SJCRH30 (cell line): ENCODE measurements around the gene FAM107B. TPM values are rescaled to one million over a fixed set of nuclear protein-coding genes. Genes with fewer than 3 reads are reported as not detected.

Experiments used
- DNase-seq, 2 experiments: peaks; one replicate each; pipeline ENCODE4 v3.0.0-alpha.2; 2015 to 2020
- H3K27ac ChIP-seq: fragments of 250-450 bp; sonication (Bioruptor Pico); 2 replicates; pipeline ENCODE4 v1.5.1; 2020; ENCODE audit warnings: mild to moderate bottlenecking, moderate library complexity
- H3K27me3 ChIP-seq: fragments of 250-450 bp; sonication (Bioruptor Pico); 2 replicates; pipeline ENCODE4 v1.5.1; 2020; ENCODE audit warnings: mild to moderate bottlenecking, moderate library complexity
- H3K36me3 ChIP-seq: fragments of 250-450 bp; sonication (Bioruptor Pico); 2 replicates; pipeline ENCODE4 v1.5.1; 2020; ENCODE audit warnings: mild to moderate bottlenecking, moderate library complexity
- H3K4me1 ChIP-seq: fragments of 250-450 bp; sonication (Bioruptor Pico); 2 replicates; pipeline ENCODE4 v1.5.1; 2020; ENCODE audit warnings: mild to moderate bottlenecking, moderate library complexity
- H3K4me3 ChIP-seq: fragments of 250-450 bp; sonication (Bioruptor Pico); 2 replicates; pipeline ENCODE4 v1.5.1; 2020; ENCODE audit warnings: mild to moderate bottlenecking, moderate library complexity
- H3K9me3 ChIP-seq: fragments of 250-450 bp; sonication (Bioruptor Pico); replicated peaks from 2 replicates; pipeline ENCODE4 v1.5.1; 2020; ENCODE audit warnings: mild to moderate bottlenecking, moderate library complexity
- total RNA-seq: library from RNA; depleted of rRNA; stranded (reverse); fragments of >200 nt; shearing (Covaris generic); gene quantifications from 2 replicates; pipeline ENCODE4 v1.2.3, GENCODE V29; 2014

FAM107B gene
- total RNA-seq, 1 experiment from 2014 or later, result 21.7 TPM

- Histone ChIP-seq H3K4me1 (0 out of 2 replicates have a peak, but pooled peaks cover 5% of the 10 kb centered on the region), H3K27me3 (no peaks in the 10 kb centered on the region), H3K4me3 (no peak overlapping the region), H3K36me3 (no peaks in the 10 kb centered on the region), H3K27ac (no peak overlapping the region), H3K9me3 (no peaks in the 10 kb centered on the region)
- DNase-seq, result no peak
Observed at GRCh38 chr10:14507781-14508180, 266.9 kb downstream of the FAM107B start.

- no peak overlapping the region for H3K4me3 ChIP-seq
- H3K27me3 ChIP-seq, result no peaks in the 10 kb centered on the region
- H3K4me1 ChIP-seq, result 0 out of 2 replicates have a peak, but pooled peaks cover 5% of the 10 kb centered on the region
- H3K9me3 ChIP-seq, result no peaks in the 10 kb centered on the region
- H3K27ac ChIP-seq, result no peak overlapping the region
- DNase-seq, result peak; percentile 14 to 48
- H3K36me3 ChIP-seq, result no peaks in the 10 kb centered on the region
Observed at GRCh38 chr10:14507176-14507575, 267.5 kb downstream of the FAM107B start.

GRCh38 chr10:14502431-14502830 lies 272.3 kb downstream of the FAM107B start:
- H3K27me3 ChIP-seq, result no peaks in the 10 kb centered on the region
- no peak overlapping the region for H3K27ac ChIP-seq
- no peaks in the 10 kb centered on the region for H3K36me3 ChIP-seq
- H3K9me3 ChIP-seq, result no peaks in the 10 kb centered on the region
- DNase-seq, result no peak
- H3K4me1 ChIP-seq, result 0 out of 2 replicates have a peak, but pooled peaks cover 2% of the 10 kb centered on the region
- H3K4me3 ChIP-seq, result no peak overlapping the region

- no peak overlapping the region for H3K27ac ChIP-seq
- no peaks in the 10 kb centered on the region for H3K27me3 ChIP-seq
- no peak overlapping the region for H3K4me3 ChIP-seq
- no peak for DNase-seq
- no peaks in the 10 kb centered on the region for H3K4me1 ChIP-seq
- no peaks in the 10 kb centered on the region for H3K36me3 ChIP-seq
- no peaks in the 10 kb centered on the region for H3K9me3 ChIP-seq
Observed at GRCh38 chr10:14500172-14500765, 274.4 kb downstream of the FAM107B start.

- no peak overlapping the region for H3K4me3 ChIP-seq
- no peaks in the 10 kb centered on the region for H3K9me3 ChIP-seq
- DNase-seq, result no peak
Observed at GRCh38 chr10:14499601-14499904, 275.1 kb downstream of the FAM107B start.

GRCh38 chr10:14498326-14498725 lies 276.4 kb downstream of the FAM107B start:
- no peak for DNase-seq
- no peaks in the 10 kb centered on the region for H3K36me3 ChIP-seq
- no peak overlapping the region for H3K4me3 ChIP-seq
- no peaks in the 10 kb centered on the region for H3K27me3 ChIP-seq
- no peaks in the 10 kb centered on the region for H3K9me3 ChIP-seq
- no peak overlapping the region for H3K27ac ChIP-seq
- no peaks in the 10 kb centered on the region for H3K4me1 ChIP-seq

More at GRCh38 chr10:14499601-14499904, 275.1 kb downstream of the FAM107B start:
- Histone ChIP-seq H3K27ac (no peak overlapping the region), H3K36me3 (no peaks in the 10 kb centered on the region), H3K4me1 (no peaks in the 10 kb centered on the region), H3K27me3 (no peaks in the 10 kb centered on the region)

GRCh38 chr10:14491811-14492210 lies 282.9 kb downstream of the FAM107B start:
- Histone ChIP-seq H3K27me3 (no peaks in the 10 kb centered on the region), H3K4me1 (peaks cover 9% of the 10 kb centered on the region), H3K27ac (no peak overlapping the region), H3K4me3 (no peak overlapping the region), H3K36me3 (no peaks in the 10 kb centered on the region), H3K9me3 (no peaks in the 10 kb centered on the region)
- DNase-seq, result no peak

GRCh38 chr10:14489522-14490177 lies 285.0 kb downstream of the FAM107B start:
- Histone ChIP-seq H3K4me3 (no peak overlapping the region), H3K27me3 (no peaks in the 10 kb centered on the region)
- no peak for DNase-seq

GRCh38 chr10:14487488-14487883 lies 287.2 kb downstream of the FAM107B start:
- Histone ChIP-seq H3K4me1 (peaks cover 9% of the 10 kb centered on the region), H3K27me3 (no peaks in the 10 kb centered on the region), H3K36me3 (no peaks in the 10 kb centered on the region), H3K9me3 (no peaks in the 10 kb centered on the region), H3K27ac (no peak overlapping the region), H3K4me3 (peak overlapping the region; percentile 18)
- peak in 1 of 2 experiments; percentile 44 for DNase-seq

More at GRCh38 chr10:14489522-14490177, 285.0 kb downstream of the FAM107B start:
- no peaks in the 10 kb centered on the region for H3K36me3 ChIP-seq
- H3K9me3 ChIP-seq, result no peaks in the 10 kb centered on the region
- peaks cover 9% of the 10 kb centered on the region for H3K4me1 ChIP-seq
- H3K27ac ChIP-seq, result no peak overlapping the region

GRCh38 chr10:14486777-14487487 lies 287.8 kb downstream of the FAM107B start:
- Histone ChIP-seq H3K4me1 (peaks cover 9% of the 10 kb centered on the region), H3K27me3 (no peaks in the 10 kb centered on the region), H3K36me3 (no peaks in the 10 kb centered on the region), H3K4me3 (no peak overlapping the region; the same call in 1 of the 2 replicates), H3K27ac (no peak overlapping the region), H3K9me3 (no peaks in the 10 kb centered on the region)
- peak in 1 of 2 experiments; percentile 31 for DNase-seq

GRCh38 chr10:14485986-14486385 lies 288.7 kb downstream of the FAM107B start:
- Histone ChIP-seq H3K9me3 (no peaks in the 10 kb centered on the region), H3K4me1 (peaks cover 9% of the 10 kb centered on the region), H3K4me3 (no peak overlapping the region), H3K27ac (no peak overlapping the region), H3K27me3 (no peaks in the 10 kb centered on the region), H3K36me3 (no peaks in the 10 kb centered on the region)
- no peak for DNase-seq

GRCh38 chr10:14483417-14483816 lies 291.3 kb downstream of the FAM107B start:
- no peaks in the 10 kb centered on the region for H3K27me3 ChIP-seq
- peaks cover 9% of the 10 kb centered on the region for H3K4me1 ChIP-seq
- no peaks in the 10 kb centered on the region for H3K9me3 ChIP-seq
- no peak overlapping the region for H3K27ac ChIP-seq
- no peak overlapping the region for H3K4me3 ChIP-seq
- DNase-seq, result no peak
- no peaks in the 10 kb centered on the region for H3K36me3 ChIP-seq

- peak in 1 of 2 experiments; percentile 18 for DNase-seq
Observed at GRCh38 chr10:14481752-14482151, 292.9 kb downstream of the FAM107B start.

GRCh38 chr10:14481014-14481413 lies 293.7 kb downstream of the FAM107B start:
- Histone ChIP-seq H3K27me3 (no peaks in the 10 kb centered on the region), H3K4me3 (no peak overlapping the region), H3K9me3 (no peaks in the 10 kb centered on the region), H3K4me1 (peaks cover 10% of the 10 kb centered on the region), H3K27ac (no peak overlapping the region), H3K36me3 (no peaks in the 10 kb centered on the region)
- no peak for DNase-seq

More at GRCh38 chr10:14481752-14482151, 292.9 kb downstream of the FAM107B start:
- Histone ChIP-seq H3K9me3 (no peaks in the 10 kb centered on the region), H3K36me3 (no peaks in the 10 kb centered on the region), H3K4me3 (no peak overlapping the region), H3K4me1 (peaks cover 7% of the 10 kb centered on the region), H3K27ac (no peak overlapping the region), H3K27me3 (no peaks in the 10 kb centered on the region)

- Histone ChIP-seq H3K27ac (peak overlapping the region; percentile 31; the same call in 1 of the 2 replicates), H3K4me3 (no peak overlapping the region; the same call in 1 of the 2 replicates), H3K4me1 (peaks cover 10% of the 10 kb centered on the region), H3K36me3 (no peaks in the 10 kb centered on the region), H3K27me3 (no peaks in the 10 kb centered on the region), H3K9me3 (no peaks in the 10 kb centered on the region)
- DNase-seq, result peak; percentile 73 to 90
Observed at GRCh38 chr10:14478604-14479003, 296.1 kb downstream of the FAM107B start.
